Measurements from ENCODE around the gene UNK. TPM values are rescaled to one million over a fixed set of nuclear protein-coding genes. Genes with fewer than 3 reads are reported as not detected.

Gene UNK
- total and polyA plus RNA-seq, 2 of the 13 experiments (the other 11 are each of a cell fraction or from before 2014, with no cell fraction given), result 31.6 to 33.0 TPM

- TF ChIP-seq, protein P1, sequence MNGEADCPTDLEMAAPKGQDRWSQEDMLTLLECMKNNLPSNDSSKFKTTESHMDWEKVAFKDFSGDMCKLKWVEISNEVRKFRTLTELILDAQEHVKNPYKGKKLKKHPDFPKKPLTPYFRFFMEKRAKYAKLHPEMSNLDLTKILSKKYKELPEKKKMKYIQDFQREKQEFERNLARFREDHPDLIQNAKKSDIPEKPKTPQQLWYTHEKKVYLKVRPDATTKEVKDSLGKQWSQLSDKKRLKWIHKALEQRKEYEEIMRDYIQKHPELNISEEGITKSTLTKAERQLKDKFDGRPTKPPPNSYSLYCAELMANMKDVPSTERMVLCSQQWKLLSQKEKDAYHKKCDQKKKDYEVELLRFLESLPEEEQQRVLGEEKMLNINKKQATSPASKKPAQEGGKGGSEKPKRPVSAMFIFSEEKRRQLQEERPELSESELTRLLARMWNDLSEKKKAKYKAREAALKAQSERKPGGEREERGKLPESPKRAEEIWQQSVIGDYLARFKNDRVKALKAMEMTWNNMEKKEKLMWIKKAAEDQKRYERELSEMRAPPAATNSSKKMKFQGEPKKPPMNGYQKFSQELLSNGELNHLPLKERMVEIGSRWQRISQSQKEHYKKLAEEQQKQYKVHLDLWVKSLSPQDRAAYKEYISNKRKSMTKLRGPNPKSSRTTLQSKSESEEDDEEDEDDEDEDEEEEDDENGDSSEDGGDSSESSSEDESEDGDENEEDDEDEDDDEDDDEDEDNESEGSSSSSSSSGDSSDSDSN (CRISPR knock-in tag; IDR thresholded peaks at IDR 0.05), result 0 out of 2 replicates have a peak, but pooled peaks have one; percentile 22
- TF ChIP-seq PAF1 (CRISPR knock-in tag; IDR thresholded peaks at IDR 0.05) (peak; percentile 90; the same call in 1 of the 2 replicates), TRIM24 (CRISPR knock-in tag; IDR thresholded peaks at IDR 0.05) (0 out of 2 replicates have a peak, but pooled peaks have one; percentile 63), MED13 (CRISPR knock-in tag; IDR thresholded peaks at IDR 0.05) (0 out of 2 replicates have a peak, but pooled peaks have one; percentile 13), ZC3H4 (CRISPR knock-in tag; IDR thresholded peaks at IDR 0.05; ENCODE audit: borderline replicate concordance) (peak; percentile 97), GPN1 (CRISPR knock-in tag; IDR thresholded peaks at IDR 0.05; ENCODE audit: borderline replicate concordance) (no peak), TEAD3 (CRISPR knock-in tag; optimal IDR thresholded peaks at IDR 0.05; ENCODE audit: borderline replicate concordance) (peak; percentile 6), POLR2AphosphoS5 (IDR thresholded peaks at IDR 0.05; ENCODE audit: low read depth, low read length) (peak; percentile 54), RBFOX2 (IDR thresholded peaks at IDR 0.05; ENCODE audit: low read depth, low read length) (peak; percentile 36), MBD4 (IDR thresholded peaks at IDR 0.05; ENCODE audit: borderline replicate concordance, low read length) (peak; percentile 47; the same call in 1 of the 2 replicates), CHD2 (IDR thresholded peaks at IDR 0.05; ENCODE audit: low read depth, low read length) (peak; percentile 60), KDM2A (CRISPR knock-in tag; IDR thresholded peaks at IDR 0.05; ENCODE audit: borderline replicate concordance, low read depth) (0 out of 2 replicates have a peak, but pooled peaks have one; percentile 37), ZNF350 (CRISPR knock-in tag; IDR thresholded peaks at IDR 0.05; ENCODE audit: borderline replicate concordance, low read depth) (no peak), TBX3 (IDR thresholded peaks at IDR 0.05; ENCODE audit: borderline replicate concordance) (0 out of 2 replicates have a peak, but pooled peaks have one; percentile 11), POLR2G (IDR thresholded peaks at IDR 0.05; ENCODE audit: low read depth, low read length) (peak; percentile 85), ZNF296 (CRISPR knock-in tag; conservative IDR thresholded peaks at IDR 0.05) (no peak), ZMYM4 (CRISPR knock-in tag; IDR thresholded peaks at IDR 0.05) (0 out of 2 replicates have a peak, but pooled peaks have one; percentile 1), NCOA1 (CRISPR knock-in tag; IDR thresholded peaks at IDR 0.05) (0 out of 2 replicates have a peak, but pooled peaks have one; percentile 46), GATAD1 (CRISPR knock-in tag; IDR thresholded peaks at IDR 0.05) (no peak), BHLHE40 (IDR thresholded peaks at IDR 0.05; ENCODE audit: low read length) (0 out of 2 replicates have a peak, but pooled peaks have one; percentile 10), NFE2L2 (IDR thresholded peaks at IDR 0.05; ENCODE audit: low read length) (peak; percentile 46; the same call in 1 of the 2 replicates), ARID4A (CRISPR knock-in tag; IDR thresholded peaks at IDR 0.05; ENCODE audit: borderline replicate concordance) (0 out of 2 replicates have a peak, but pooled peaks have one; percentile 15), MAFF (IDR thresholded peaks at IDR 0.05; ENCODE audit: low read depth, low read length) (0 out of 2 replicates have a peak, but pooled peaks have one; percentile 9), NR2F2 (IDR thresholded peaks at IDR 0.05; ENCODE audit: borderline replicate concordance, low read depth) (0 out of 2 replicates have a peak, but pooled peaks have one; percentile 15)
Measured at GRCh38 chr17:75776386-75777295, 8.0 kb upstream of the UNK start (continued).

Data from HepG2 (cell line).